Trophoblast cell (in vitro differentiated cells and primary cell): ENCODE data around the gene ANKRD18B.
"Not testable (repeated sequence)": the region's sequence is repeated elsewhere in the genome, so short reads cannot be mapped to it uniquely, and the experiment has no call there.

Source experiments
- DNase-seq, 2 donors: peaks; one replicate each; pipeline ENCODE4 v3.0.0-alpha.2; 2016
- H2AFZ ChIP-seq: 2 replicates; pipeline ENCODE4 v1.6.1; 2013; ENCODE audit warnings: low read length, moderate library complexity, mild to moderate bottlenecking; ENCODE audit not compliant: insufficient read depth, poor library complexity
- H2AK5ac ChIP-seq: 2 replicates; pipeline ENCODE4 v1.6.1; 2013; ENCODE audit warnings: mild to moderate bottlenecking, low read length
- H2BK120ac ChIP-seq: 2 replicates; pipeline ENCODE4 v1.6.1; 2013; ENCODE audit warnings: low read length, mild to moderate bottlenecking, moderate library complexity; ENCODE audit not compliant: insufficient read depth, poor library complexity
- H2BK12ac ChIP-seq: 2 replicates; pipeline ENCODE4 v1.6.1; 2013; ENCODE audit warnings: mild to moderate bottlenecking, low read length, moderate library complexity
- H2BK5ac ChIP-seq: 2 replicates; pipeline ENCODE4 v1.6.1; 2013; ENCODE audit warnings: low read length, low read depth, moderate library complexity, mild to moderate bottlenecking; ENCODE audit not compliant: poor library complexity
- H3K14ac ChIP-seq: 2 replicates; pipeline ENCODE4 v1.6.1; 2013; ENCODE audit warnings: mild to moderate bottlenecking, low read length
- H3K18ac ChIP-seq: 2 replicates; pipeline ENCODE4 v1.6.1; 2013; ENCODE audit warnings: mild to moderate bottlenecking, low read length
- H3K23ac ChIP-seq: 2 replicates; pipeline ENCODE4 v1.6.1; 2013; ENCODE audit warnings: low read length
- H3K27ac ChIP-seq: 2 replicates; pipeline ENCODE4 v1.5.1; 2013; ENCODE audit warnings: low read depth, mild to moderate bottlenecking, inconsistent platforms, low read length, moderate library complexity
- H3K27me3 ChIP-seq: 2 replicates; pipeline ENCODE4 v1.6.1; 2013; ENCODE audit warnings: inconsistent platforms, mild to moderate bottlenecking, low read length, moderate library complexity; ENCODE audit not compliant: insufficient read depth
- H3K36me3 ChIP-seq, 2 experiments: 1 replicate in 1 of 2; 2 replicates in 1 of 2; pipeline ENCODE4 v1.6.1; 2013; ENCODE audit warnings: low read length in 2 of 2, mild to moderate bottlenecking in 2 of 2, moderate library complexity in 1 of 2; ENCODE audit not compliant: insufficient read depth in 2 of 2, control insufficient read depth in 1 of 2
- H3K4ac ChIP-seq: 2 replicates; pipeline ENCODE4 v1.6.1; 2013; ENCODE audit warnings: low read depth, mild to moderate bottlenecking, low read length, moderate library complexity
- H3K4me1 ChIP-seq, 2 experiments: 1 replicate in 1 of 2; 2 replicates in 1 of 2; pipeline ENCODE4 v1.6.1; 2013; ENCODE audit warnings: low read length in 2 of 2, mild to moderate bottlenecking in 2 of 2, moderate library complexity in 1 of 2; ENCODE audit not compliant: insufficient read depth in 2 of 2, control insufficient read depth in 1 of 2
- H3K4me2 ChIP-seq: 2 replicates; pipeline ENCODE4 v1.6.1; 2013; ENCODE audit warnings: inconsistent platforms, mild to moderate bottlenecking, low read length, moderate library complexity
- H3K4me3 ChIP-seq: 2 replicates; pipeline ENCODE4 v1.5.1; 2013; ENCODE audit warnings: mild to moderate bottlenecking, low read depth, low read length, inconsistent platforms
- H3K79me1 ChIP-seq: one replicate; pipeline ENCODE4 v1.6.1; 2013; ENCODE audit warnings: low read length
- H3K79me2 ChIP-seq: 2 replicates; pipeline ENCODE4 v1.6.1; 2013; ENCODE audit warnings: low read length, mild to moderate bottlenecking; ENCODE audit not compliant: control insufficient read depth, insufficient read depth, poor library complexity
- H3K9ac ChIP-seq: 2 replicates; pipeline ENCODE4 v1.6.1; 2013; ENCODE audit warnings: mild to moderate bottlenecking, low read length
- H3K9me3 ChIP-seq: 2 replicates; pipeline ENCODE4 v1.6.1; 2013; ENCODE audit warnings: low read depth, mild to moderate bottlenecking, control low read depth, inconsistent platforms, low read length; ENCODE audit not compliant: insufficient read depth
- H4K12ac ChIP-seq: 2 replicates; pipeline ENCODE4 v1.6.1; 2013; ENCODE audit warnings: low read depth, mild to moderate bottlenecking, low read length, moderate library complexity
- H4K8ac ChIP-seq: 2 replicates; pipeline ENCODE4 v1.6.1; 2013; ENCODE audit warnings: low read depth, mild to moderate bottlenecking, low read length, moderate library complexity
- H4K91ac ChIP-seq: one replicate; pipeline ENCODE4 v1.6.1; 2013; ENCODE audit warnings: low read depth, mild to moderate bottlenecking, low read length, moderate library complexity
- WGBS: extraction: QIAGEN DNeasy Blood & Tissue Kit; methylation state at CpG from one replicate; pipeline ENCODE4 v1.1.7; 2013; ENCODE audit warnings: missing lambda C conversion rate; ENCODE audit not compliant: insufficient read length, insufficient coverage; ENCODE audit errors: extremely low coverage; 5-methylcytosine and 5-hydroxymethylcytosine counted together

The ANKRD18B gene

DNA sequence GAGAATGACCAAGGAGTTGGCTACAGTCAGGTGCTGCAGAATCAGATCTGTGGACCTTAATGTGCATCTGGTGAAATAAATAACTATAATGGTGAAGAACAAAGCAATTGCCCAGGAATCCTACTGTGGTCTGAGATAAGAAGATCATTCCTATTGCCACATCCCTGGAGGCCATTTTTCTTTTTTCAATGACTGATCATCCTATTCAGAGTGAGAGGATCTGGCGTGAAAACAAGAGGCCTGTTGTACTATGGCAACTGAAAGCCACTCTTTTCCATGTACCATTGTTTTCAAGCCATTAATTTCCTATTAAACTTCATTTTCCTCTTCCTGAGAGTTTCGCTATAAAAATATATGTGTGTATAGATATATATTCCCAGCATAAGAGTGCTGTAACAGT is 11.5 kb upstream of the ANKRD18B start:
- not testable (repeated sequence) for H3K4me3 ChIP-seq, H2BK5ac ChIP-seq, H3K9me3 ChIP-seq, H4K12ac ChIP-seq, H3K27ac ChIP-seq, H3K9ac ChIP-seq, H3K36me3 ChIP-seq, H4K91ac ChIP-seq, H3K4me1 ChIP-seq, H2BK120ac ChIP-seq, H3K79me2 ChIP-seq, H3K23ac ChIP-seq, H3K79me1 ChIP-seq, H3K14ac ChIP-seq, H3K4ac ChIP-seq, H2AK5ac ChIP-seq, H4K8ac ChIP-seq, H3K18ac ChIP-seq, H2AFZ ChIP-seq, H2BK12ac ChIP-seq, H3K27me3 ChIP-seq, H3K4me2 ChIP-seq
- DNase-seq: peak in 1 of 2 donors; percentile 15
- no CpG with 5 or more reads among the region's 2 CpGs for WGBS

DNA sequence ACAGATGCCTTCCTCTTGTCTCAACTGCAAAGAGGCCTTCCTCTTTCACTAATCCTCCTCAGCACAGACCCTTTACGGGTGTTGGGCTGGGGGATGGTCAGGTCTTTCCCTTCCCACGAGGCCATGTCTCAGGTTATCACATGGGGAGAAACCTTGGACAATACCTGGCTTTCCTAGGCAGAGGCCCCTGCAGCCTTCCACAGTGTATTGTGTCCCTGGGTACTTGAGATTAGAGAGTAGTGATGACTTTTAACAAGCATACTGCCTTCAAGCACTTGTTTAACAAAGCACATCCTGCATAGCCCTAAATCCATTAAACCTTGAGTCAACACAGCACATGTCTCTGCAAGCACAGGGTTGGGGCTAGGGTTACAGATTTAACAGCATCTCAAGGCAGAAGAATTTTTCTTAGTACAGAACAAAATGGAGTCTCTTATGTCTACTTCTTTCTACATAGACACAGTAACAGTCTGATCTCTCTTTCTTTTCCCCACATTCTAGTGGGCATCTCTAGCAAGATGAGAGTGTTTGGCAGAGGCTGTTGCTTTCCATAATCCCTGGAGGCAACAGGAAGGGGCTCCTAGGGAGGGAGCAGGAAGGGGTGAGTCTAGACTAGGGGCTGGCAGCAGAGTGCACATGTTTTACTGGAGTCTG is 8.6 kb upstream of the ANKRD18B start:
- H3K4ac ChIP-seq, H3K79me2 ChIP-seq, H3K36me3 ChIP-seq, H2AK5ac ChIP-seq, H3K27me3 ChIP-seq, H3K14ac ChIP-seq, H2BK120ac ChIP-seq, H3K27ac ChIP-seq, H4K8ac ChIP-seq, H4K91ac ChIP-seq, H2BK12ac ChIP-seq, DNase-seq, H3K4me2 ChIP-seq, H3K18ac ChIP-seq, H3K4me1 ChIP-seq, H3K9me3 ChIP-seq, H3K79me1 ChIP-seq, H3K4me3 ChIP-seq, H2BK5ac ChIP-seq, H4K12ac ChIP-seq, H3K9ac ChIP-seq, H2AFZ ChIP-seq, H3K23ac ChIP-seq: not testable (repeated sequence)
- WGBS: no CpG with 5 or more reads among the region's 2 CpGs

DNA sequence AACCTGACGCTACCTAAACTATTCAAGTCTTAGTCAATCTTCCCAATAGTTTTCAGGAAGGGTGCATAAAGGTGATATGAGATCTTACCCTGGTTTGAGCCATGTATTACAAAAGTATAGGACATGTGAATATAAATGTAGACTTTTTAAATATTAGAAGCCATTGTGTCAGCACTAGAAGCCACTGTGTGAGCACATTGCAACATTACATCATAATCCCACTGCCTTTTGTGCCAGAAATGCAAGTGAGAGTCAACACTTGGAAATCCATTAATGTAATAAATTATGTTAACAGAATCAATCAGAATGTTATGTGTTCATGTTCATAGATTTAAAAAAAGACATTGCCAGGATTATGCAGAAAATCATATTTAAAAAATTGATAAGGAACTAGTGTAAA is 7.7 kb upstream of the ANKRD18B start:
- H3K4me1 ChIP-seq, H3K23ac ChIP-seq, H4K12ac ChIP-seq, H2AFZ ChIP-seq, H2BK120ac ChIP-seq, H3K4ac ChIP-seq, H3K27me3 ChIP-seq, H3K4me2 ChIP-seq, H4K91ac ChIP-seq, H3K79me1 ChIP-seq, H4K8ac ChIP-seq, H2BK12ac ChIP-seq, DNase-seq, H3K9me3 ChIP-seq, H2AK5ac ChIP-seq, H3K79me2 ChIP-seq, H3K36me3 ChIP-seq, H3K27ac ChIP-seq, H3K18ac ChIP-seq, H3K4me3 ChIP-seq, H3K14ac ChIP-seq, H3K9ac ChIP-seq, H2BK5ac ChIP-seq: not testable (repeated sequence)
- WGBS: no CpG with 5 or more reads among the region's 1 CpG

DNA sequence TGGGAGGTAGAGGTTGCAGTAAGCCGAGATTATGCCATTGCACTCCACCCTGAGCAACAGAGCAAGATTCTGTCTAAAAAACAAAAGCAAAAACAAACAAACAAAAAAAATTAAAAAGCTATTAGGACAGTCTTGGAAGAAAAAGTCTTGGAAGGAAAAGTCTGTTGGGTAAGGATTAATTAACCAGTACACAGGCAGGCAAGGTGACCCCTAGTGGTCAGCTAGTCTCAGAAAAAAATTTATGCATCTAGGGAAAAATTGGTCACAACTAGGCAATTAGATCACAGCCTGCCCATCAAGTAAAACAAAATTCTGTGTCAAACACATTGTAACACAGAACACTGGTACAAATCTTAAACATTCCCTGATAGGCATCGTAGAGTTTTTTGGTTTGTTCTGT is 6.7 kb upstream of the ANKRD18B start:
- no peaks in the 10 kb centered on the region for H3K79me1 ChIP-seq
- no peak overlapping the region for H2AFZ ChIP-seq
- H4K91ac ChIP-seq: no peak overlapping the region
- no peak overlapping the region for H2BK120ac ChIP-seq
- no peak overlapping the region for H3K23ac ChIP-seq
- no peak overlapping the region for H2BK12ac ChIP-seq
- no peaks in the 10 kb centered on the region for H3K27me3 ChIP-seq
- no CpG with 5 or more reads among the region's 2 CpGs for WGBS
- H3K18ac ChIP-seq: no peak overlapping the region
- DNase-seq: peak; percentile 19 to 52
- no peaks in the 10 kb centered on the region for H3K79me2 ChIP-seq
- no peaks in the 10 kb centered on the region for H3K36me3 ChIP-seq
- no peak overlapping the region for H4K12ac ChIP-seq
- H4K8ac ChIP-seq: no peak overlapping the region
- H3K4me3 ChIP-seq: no peak overlapping the region
- H3K27ac ChIP-seq: no peak overlapping the region
- no peak overlapping the region for H2AK5ac ChIP-seq
- no peak overlapping the region for H2BK5ac ChIP-seq
- peaks cover 2% of the 10 kb centered on the region for H3K9me3 ChIP-seq
- no peak overlapping the region for H3K9ac ChIP-seq
- no peak overlapping the region for H3K4me2 ChIP-seq
- no peak overlapping the region for H3K4ac ChIP-seq
- H3K4me1 ChIP-seq: no peaks in the 10 kb centered on the region
- no peak overlapping the region for H3K14ac ChIP-seq
